Type B pancreatic cell (in vitro differentiated cells): ENCODE results near the gene CYSRT1. TPM values are rescaled to one million over a fixed set of nuclear protein-coding genes. Genes with fewer than 3 reads are reported as not detected.
A peak's percentile ranks its signal among the peaks of the same experiment; 100 is the strongest.

Experiments used
- DNase-seq: peaks from one replicate; pipeline ENCODE4 v3.0.0; 2021; ENCODE audit warnings: mixed read lengths; ENCODE audit not compliant: unreplicated experiment; ENCODE audit errors: extremely low spot score
- H3K27ac Mint-ChIP-seq: 2 replicates; pipeline ENCODE4 v1.8.0; 2021; ENCODE audit warnings: mild to moderate bottlenecking, mixed read lengths
- H3K27me3 Mint-ChIP-seq: 2 replicates; pipeline ENCODE4 v1.8.0; 2021; ENCODE audit warnings: mixed read lengths
- H3K36me3 Mint-ChIP-seq: 2 replicates; pipeline ENCODE4 v1.8.0; 2021; ENCODE audit warnings: mixed read lengths
- H3K4me1 Mint-ChIP-seq: one replicate; pipeline ENCODE4 v1.8.0; 2021; ENCODE audit warnings: mixed read lengths; ENCODE audit not compliant: unreplicated experiment
- H3K4me3 Mint-ChIP-seq: 2 replicates; pipeline ENCODE4 v1.8.0; 2021; ENCODE audit warnings: mild to moderate bottlenecking, mixed read lengths
- H3K9me3 Mint-ChIP-seq: 2 replicates; pipeline ENCODE4 v1.8.0; 2021; ENCODE audit warnings: mixed read lengths
- CTCF ChIP-seq: fragments of 200-600 bp; sonication (generic); conservative IDR thresholded peaks from 2 replicates; pipeline ENCODE4 v1.5.0; 2021; ENCODE audit warnings: antibody characterized with exemption, mild to moderate bottlenecking
- total RNA-seq: library from RNA; stranded (reverse); gene quantifications from 2 replicates; pipeline ENCODE4 v1.2.1, GENCODE V29; 2021; ENCODE audit warnings: low replicate concordance

The CYSRT1 gene
- total RNA-seq, 1 donor from 2014 or later = 1.5 TPM

GRCh38 chr9:137194909-137195308 is 30.1 kb upstream of the CYSRT1 start:
- H3K4me1 Mint-ChIP-seq = peaks cover 7% of the 10 kb centered on the region
- TF ChIP-seq CTCF = no peak
- peak overlapping the region; percentile 87 for H3K27ac Mint-ChIP-seq
- no peaks in the 10 kb centered on the region for H3K27me3 Mint-ChIP-seq
- no peak for DNase-seq
- H3K36me3 Mint-ChIP-seq = no peaks in the 10 kb centered on the region
- no peaks in the 10 kb centered on the region for H3K9me3 Mint-ChIP-seq
- peak overlapping the region; percentile 69 for H3K4me3 Mint-ChIP-seq

GRCh38 chr9:137195525-137196220 is 29.3 kb upstream of the CYSRT1 start:
- Mint-ChIP-seq H3K9me3 (no peaks in the 10 kb centered on the region), H3K4me3 (peak overlapping the region; percentile 69), H3K27me3 (no peaks in the 10 kb centered on the region), H3K27ac (peak overlapping the region; percentile 87), H3K4me1 (peaks cover 7% of the 10 kb centered on the region), H3K36me3 (no peaks in the 10 kb centered on the region)
- no peak for DNase-seq
- no peak for TF ChIP-seq CTCF

GRCh38 chr9:137198051-137198901 is 26.7 kb upstream of the CYSRT1 start:
- no peaks in the 10 kb centered on the region for H3K9me3 Mint-ChIP-seq
- H3K4me1 Mint-ChIP-seq = peaks cover 17% of the 10 kb centered on the region
- no peak for TF ChIP-seq CTCF
- H3K27ac Mint-ChIP-seq = peak overlapping the region; percentile 46
- no peaks in the 10 kb centered on the region for H3K27me3 Mint-ChIP-seq
- H3K4me3 Mint-ChIP-seq = peak overlapping the region; percentile 74
- H3K36me3 Mint-ChIP-seq = no peaks in the 10 kb centered on the region
- no peak for DNase-seq

GRCh38 chr9:137198902-137199283 is 26.1 kb upstream of the CYSRT1 start:
- no peak for DNase-seq
- Mint-ChIP-seq H3K36me3 (no peaks in the 10 kb centered on the region), H3K4me1 (peaks cover 17% of the 10 kb centered on the region), H3K4me3 (peak overlapping the region; percentile 74), H3K27ac (no peak overlapping the region), H3K27me3 (no peaks in the 10 kb centered on the region), H3K9me3 (no peaks in the 10 kb centered on the region)
- TF ChIP-seq CTCF = no peak

- Mint-ChIP-seq H3K36me3 (no peaks in the 10 kb centered on the region), H3K4me1 (peaks cover 23% of the 10 kb centered on the region), H3K27ac (no peak overlapping the region), H3K27me3 (no peaks in the 10 kb centered on the region), H3K4me3 (peak overlapping the region; percentile 88), H3K9me3 (no peaks in the 10 kb centered on the region)
- no peak for TF ChIP-seq CTCF
- no peak for DNase-seq
Measured at GRCh38 chr9:137199411-137200121, 25.4 kb upstream of the CYSRT1 start.
